GM12892 (cell line): Measurements from ENCODE around the gene PAXX.

ENCODE experiments used
- POLR2A ChIP-seq: IDR thresholded peaks from 2 replicates; pipeline ENCODE4 v1.6.1; 2011; ENCODE audit warnings: low read depth, low read length, control low read depth
- TAF1 ChIP-seq: IDR thresholded peaks from 2 replicates; pipeline ENCODE4 v1.6.1; 2011; ENCODE audit warnings: low read depth, mild to moderate bottlenecking, control low read depth, low read length, borderline replicate concordance

GRCh38 chr9:137042751-137043727 is 50.8 kb downstream of the PAXX start:
- no peak for TF ChIP-seq POLR2A
- TF ChIP-seq TAF1: no peak
